ENCODE measurements around the gene PKNOX2. TPM values are rescaled to one million over a fixed set of nuclear protein-coding genes. Genes with fewer than 3 reads are reported as not detected.
A peak's percentile ranks its signal among the peaks of the same experiment; 100 is the strongest.

PKNOX2 gene
- total RNA-seq, 1 donor from 2014 or later = 41.8 TPM

- Mint-ChIP-seq H3K4me1 (ENCODE audit: unreplicated experiment) (peaks cover 27% of the 10 kb centered on the region), H3K27me3 (ENCODE audit: unreplicated experiment) (no peaks in the 10 kb centered on the region), H3K36me3 (ENCODE audit: low read depth, unreplicated experiment) (peaks cover 29% of the 10 kb centered on the region), H3K9me3 (ENCODE audit: unreplicated experiment) (no peaks in the 10 kb centered on the region), H3K27ac (ENCODE audit: unreplicated experiment) (no peak overlapping the region), H3K4me3 (ENCODE audit: unreplicated experiment) (no peak overlapping the region)
- no peak for DNase-seq (ENCODE audit: low spot score)
- TF ChIP-seq CTCF (IDR thresholded peaks at IDR 0.05; ENCODE audit: unreplicated experiment) = no peak
Measured at GRCh38 chr11:125428486-125429173, 264.1 kb downstream of the PKNOX2 start.

- peaks cover 28% of the 10 kb centered on the region for H3K4me1 Mint-ChIP-seq (ENCODE audit: unreplicated experiment)
- no peaks in the 10 kb centered on the region for H3K9me3 Mint-ChIP-seq (ENCODE audit: unreplicated experiment)
- peak; percentile 58 for TF ChIP-seq CTCF (IDR thresholded peaks at IDR 0.05; ENCODE audit: unreplicated experiment)
- no peak overlapping the region for H3K27ac Mint-ChIP-seq (ENCODE audit: unreplicated experiment)
- H3K4me3 Mint-ChIP-seq (ENCODE audit: unreplicated experiment) = no peak overlapping the region
- peaks cover 31% of the 10 kb centered on the region for H3K36me3 Mint-ChIP-seq (ENCODE audit: low read depth, unreplicated experiment)
- H3K27me3 Mint-ChIP-seq (ENCODE audit: unreplicated experiment) = no peaks in the 10 kb centered on the region
- peak; percentile 74 for DNase-seq (ENCODE audit: low spot score)
Measured at GRCh38 chr11:125429174-125429707, 264.7 kb downstream of the PKNOX2 start.

- Mint-ChIP-seq H3K27me3 (ENCODE audit: unreplicated experiment) (no peaks in the 10 kb centered on the region), H3K27ac (ENCODE audit: unreplicated experiment) (no peak overlapping the region), H3K4me3 (ENCODE audit: unreplicated experiment) (no peak overlapping the region), H3K36me3 (ENCODE audit: low read depth, unreplicated experiment) (peaks cover 31% of the 10 kb centered on the region), H3K9me3 (ENCODE audit: unreplicated experiment) (no peaks in the 10 kb centered on the region), H3K4me1 (ENCODE audit: unreplicated experiment) (peaks cover 25% of the 10 kb centered on the region)
- no peak for DNase-seq (ENCODE audit: low spot score)
- TF ChIP-seq CTCF (IDR thresholded peaks at IDR 0.05; ENCODE audit: unreplicated experiment) = no peak
Measured at GRCh38 chr11:125429807-125430678, 265.5 kb downstream of the PKNOX2 start.

GRCh38 chr11:125431009-125431408, 266.5 kb downstream of the PKNOX2 start:
- H3K27ac Mint-ChIP-seq (ENCODE audit: unreplicated experiment) = no peak overlapping the region
- DNase-seq (ENCODE audit: low spot score) = no peak
- no peak overlapping the region for H3K4me3 Mint-ChIP-seq (ENCODE audit: unreplicated experiment)
- TF ChIP-seq CTCF (IDR thresholded peaks at IDR 0.05; ENCODE audit: unreplicated experiment) = no peak
- no peaks in the 10 kb centered on the region for H3K9me3 Mint-ChIP-seq (ENCODE audit: unreplicated experiment)
- H3K4me1 Mint-ChIP-seq (ENCODE audit: unreplicated experiment) = peaks cover 16% of the 10 kb centered on the region
- no peaks in the 10 kb centered on the region for H3K27me3 Mint-ChIP-seq (ENCODE audit: unreplicated experiment)
- H3K36me3 Mint-ChIP-seq (ENCODE audit: low read depth, unreplicated experiment) = peaks cover 31% of the 10 kb centered on the region

Measured in endothelial cell (in vitro differentiated cells).